B cell (primary cell): ENCODE data around the gene NBAS. TPM values are rescaled to one million over a fixed set of nuclear protein-coding genes. Genes with fewer than 3 reads are reported as not detected.

Source experiments
- ATAC-seq: fragments of 200-7000 bp; cut with Tn5 transposase; one replicate; pipeline ENCODE4 v1.10.0; 2021; ENCODE audit warnings: low read depth, mild to moderate bottlenecking, moderate number of reproducible peaks, moderate library complexity
- CTCF ChIA-PET: fragments of 350-600 bp; sonication (Branson Sonifier 250); formaldehyde crosslinking; loops from one replicate; lab custom pipeline; 2021; ENCODE audit warnings: antibody characterized with exemption, inconsistent platforms; lab: Charles Lee
- POLR2A ChIA-PET: fragments of 350-600 bp; sonication (Branson Sonifier 250); formaldehyde crosslinking; loops from one replicate; lab custom pipeline; 2021; ENCODE audit warnings: antibody characterized with exemption; lab: Charles Lee
- DNase-seq: peaks from one replicate; pipeline ENCODE4 v3.0.0; 2013
- H2AFZ ChIP-seq: 2 replicates; pipeline ENCODE4 v1.6.1; 2012; ENCODE audit warnings: mild to moderate bottlenecking, low read depth, low read length; ENCODE audit not compliant: insufficient read depth, poor library complexity, severe bottlenecking
- H3K27ac ChIP-seq, 2 donors: 1 replicate in 1 of 2; 2 replicates in 1 of 2; pipeline ENCODE4 v1.5.1; 2012 to 2013; ENCODE audit warnings: low read length in 2 of 2, mild to moderate bottlenecking in 2 of 2, moderate library complexity in 1 of 2
- H3K27me3 ChIP-seq, 4 experiments: fragments of 200-600 bp in 1 of 4; sonication (generic) in 1 of 4; replicated peaks in 1 of 4; 1 replicate in 2 of 4; 2 replicates in 2 of 4; pipeline versions ENCODE4 v1.6.1 to v1.7.0; 2013 to 2016; ENCODE audit warnings: low read length in 3 of 4, mild to moderate bottlenecking in 2 of 4, mixed read lengths in 1 of 4, moderate library complexity in 1 of 4; ENCODE audit not compliant: insufficient read depth in 4 of 4, control insufficient read depth in 3 of 4; ENCODE audit errors: control extremely low read depth in 1 of 4
- H3K36me3 ChIP-seq, 2 experiments: replicated peaks in 1 of 2; 1 replicate in 1 of 2; 2 replicates in 1 of 2; pipeline versions ENCODE4 v1.6.1 to v1.7.1; 2013; ENCODE audit warnings: low read length in 1 of 2; ENCODE audit not compliant: insufficient read depth in 2 of 2, control insufficient read depth in 1 of 2; ENCODE audit errors: control extremely low read depth in 1 of 2, extremely low read depth in 1 of 2
- H3K4me1 ChIP-seq, 2 donors: fragments of 200-600 bp in 1 of 2; sonication (generic) in 1 of 2; 1 replicate in 1 of 2; 2 replicates in 1 of 2; pipeline versions ENCODE4 v1.5.1 to v1.6.1; 2013 to 2017; ENCODE audit warnings: low read length in 2 of 2; ENCODE audit not compliant: control insufficient read depth in 2 of 2, insufficient read depth in 2 of 2
- H3K4me2 ChIP-seq: replicated peaks from 2 replicates; pipeline ENCODE3; 2012; ENCODE audit warnings: mild to moderate bottlenecking, low read depth, low read length; ENCODE audit not compliant: poor library complexity, severe bottlenecking
- H3K4me3 ChIP-seq, 5 experiments: fragments of 200-600 bp in 1 of 5; sonication (generic) in 1 of 5; 1 replicate in 3 of 5; 2 replicates in 2 of 5; pipeline versions ENCODE4 v1.5.1 to v1.7.0; 2011 to 2016; ENCODE audit warnings: low read length in 4 of 5, mild to moderate bottlenecking in 4 of 5, low read depth in 2 of 5, control low read depth in 1 of 5, moderate library complexity in 1 of 5; ENCODE audit not compliant: insufficient read depth in 1 of 5; ENCODE audit errors: control extremely low read depth in 1 of 5, extremely low read depth in 1 of 5
- H3K79me2 ChIP-seq: fragments of 200-600 bp; sonication (generic); one replicate; pipeline ENCODE4 v1.6.0; 2016; ENCODE audit warnings: low read length; ENCODE audit not compliant: control insufficient read depth, insufficient read depth
- H3K9ac ChIP-seq: fragments of 200-600 bp; sonication (generic); 2 replicates; pipeline ENCODE4 v1.6.1; 2017; ENCODE audit warnings: mild to moderate bottlenecking, low read length, moderate library complexity
- H3K9me3 ChIP-seq, 3 donors: one replicate each; pipeline versions ENCODE4 v1.6.1 to v1.7.1; 2013; ENCODE audit warnings: low read length in 2 of 3; ENCODE audit not compliant: control insufficient read depth in 2 of 3, insufficient read depth in 1 of 3; ENCODE audit errors: control extremely low read depth in 1 of 3
- H4K20me1 ChIP-seq: 2 replicates; pipeline ENCODE4 v1.6.0; 2012; ENCODE audit warnings: mild to moderate bottlenecking, low read length; ENCODE audit not compliant: insufficient read depth, control insufficient read depth, poor library complexity, severe bottlenecking
- H3K27ac Mint-ChIP-seq: one replicate; pipeline ENCODE4 v1.8.0; 2021; ENCODE audit warnings: mixed read lengths
- H3K27me3 Mint-ChIP-seq: one replicate; pipeline ENCODE4 v1.8.0; 2021; ENCODE audit warnings: mixed read lengths
- H3K4me1 Mint-ChIP-seq: one replicate; pipeline ENCODE4 v1.8.0; 2021; ENCODE audit warnings: mixed read lengths
- H3K4me3 Mint-ChIP-seq: one replicate; pipeline ENCODE4 v1.8.0; 2021; ENCODE audit warnings: mixed read lengths
- H3K9me3 Mint-ChIP-seq: one replicate; pipeline ENCODE4 v1.8.0; 2022; ENCODE audit warnings: mixed read lengths; ENCODE audit not compliant: insufficient read depth
- EZH2 ChIP-seq: IDR thresholded peaks from 2 replicates; pipeline ENCODE4 v1.6.1; 2012; ENCODE audit warnings: borderline replicate concordance, low read depth, mild to moderate bottlenecking, moderate library complexity, low read length; ENCODE audit not compliant: insufficient read depth, poor library complexity, severe bottlenecking
- WGBS: methylation state at CpG from one replicate; pipeline ENCODE4 v1.1.5; 2013; ENCODE audit warnings: missing lambda C conversion rate; ENCODE audit not compliant: insufficient coverage; 5-methylcytosine and 5-hydroxymethylcytosine counted together
- intact Hi-C: fragments of 100-400 bp; cut with micrococcal nuclease; formaldehyde crosslinking; loops from one replicate; pipeline ENCODE4 v1.10.0; 2022
- polyA plus RNA-seq: library from polyadenylated mRNA; depleted of rRNA; stranded (reverse); fragments of >200 nt; gene quantifications from 2 replicates; pipeline ENCODE4 v1.2.3, GENCODE V29; 2012
- total RNA-seq, 2 donors: library from RNA; stranded (reverse); fragments of 120-200 nt in 1 of 2; gene quantifications; 1 replicate in 1 of 2; 2 replicates in 1 of 2; pipeline versions ENCODE4 v1.2.3 to v1.2.4, GENCODE V29; 2013 to 2022
- TF ChIP-seq, protein P1 (sequence below): fragments of 200-600 bp; IDR thresholded peaks from one replicate; pipeline ENCODE4 v1.8.0; 2022; ENCODE audit warnings: antibody characterized with exemption, mild to moderate bottlenecking

The NBAS gene
- total and polyA plus RNA-seq, 2 donors (not counting 1 experiment from before 2014, with no cell fraction given): 10.6 to 37.3 TPM

DNA sequence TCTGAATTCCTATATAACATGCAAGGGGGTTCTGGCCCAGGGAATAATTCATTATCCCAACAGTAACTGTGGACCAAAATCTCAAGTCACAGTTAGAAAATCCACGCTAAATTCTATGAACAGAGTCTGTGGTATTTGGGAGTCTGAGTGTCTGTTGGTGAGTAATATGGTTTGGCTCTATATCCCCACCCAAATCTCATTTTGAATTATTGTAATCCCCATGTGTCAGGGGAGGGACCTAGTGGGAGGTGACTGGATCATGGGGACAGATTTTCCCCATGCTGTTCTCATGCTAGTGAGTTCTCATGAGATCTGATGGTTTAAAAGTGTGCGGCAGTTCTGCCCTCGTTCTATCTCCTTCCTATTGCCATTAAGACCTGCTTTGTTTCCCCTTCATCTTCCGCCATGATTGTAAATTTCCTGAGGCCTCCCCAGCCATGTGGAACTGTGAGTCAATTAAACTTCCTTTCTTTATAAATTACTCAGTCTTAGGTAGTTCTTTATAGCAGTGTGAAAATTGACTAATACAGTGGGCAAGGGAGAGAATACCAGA, 68.3 kb downstream of the NBAS start:
- intact Hi-C loops: no loop called here
- POLR2A ChIA-PET: no interaction called here
- H3K4me3 Mint-ChIP-seq: no peak overlapping the region

DNA sequence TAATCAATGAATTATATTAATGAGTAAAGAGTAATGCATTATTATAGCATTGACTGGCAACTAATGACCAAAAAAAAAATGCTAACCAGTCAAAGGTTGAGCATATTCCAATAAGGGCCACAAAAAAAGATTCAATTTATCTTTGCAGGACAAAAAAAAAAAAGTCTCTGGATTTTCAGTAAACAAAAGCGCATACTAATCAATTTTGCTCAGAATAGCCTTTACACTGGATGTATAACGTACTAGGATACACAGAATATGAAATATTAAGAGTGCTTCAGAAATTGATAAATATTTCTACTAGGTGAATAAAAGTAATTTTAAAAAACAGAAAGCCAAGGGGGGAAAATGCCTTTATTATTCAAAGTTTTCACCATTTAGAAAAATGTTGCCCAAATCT, 74.4 kb downstream of the NBAS start:
- ATAC-seq: no peak
- no peaks in the 10 kb centered on the region for H3K9me3 Mint-ChIP-seq

More for the DNA sequence above, 68.3 kb downstream of the NBAS start:
- DNase-seq: no peak
- Histone ChIP-seq H4K20me1 (no peaks in the 10 kb centered on the region), H3K27me3 (no peaks in the 10 kb centered on the region), H3K27ac (no peak overlapping the region), H2AFZ (no peak overlapping the region), H3K79me2 (no peaks in the 10 kb centered on the region), H3K9me3 (no peaks in the 10 kb centered on the region), H3K36me3 (peaks cover 5 to 10% of the 10 kb centered on the region in 2 experiments), H3K4me1 (no peaks in the 10 kb centered on the region), H3K4me3 (no peak overlapping the region), H3K4me2 (no peak overlapping the region), H3K9ac (no peak overlapping the region)
- Mint-ChIP-seq H3K9me3 (no peaks in the 10 kb centered on the region), H3K27ac (no peak overlapping the region), H3K4me1 (no peaks in the 10 kb centered on the region), H3K27me3 (no peaks in the 10 kb centered on the region)
- ATAC-seq: no peak
- 90% methylated on average over 2 of the region's 4 CpGs for WGBS
- TF ChIP-seq, protein P1, sequence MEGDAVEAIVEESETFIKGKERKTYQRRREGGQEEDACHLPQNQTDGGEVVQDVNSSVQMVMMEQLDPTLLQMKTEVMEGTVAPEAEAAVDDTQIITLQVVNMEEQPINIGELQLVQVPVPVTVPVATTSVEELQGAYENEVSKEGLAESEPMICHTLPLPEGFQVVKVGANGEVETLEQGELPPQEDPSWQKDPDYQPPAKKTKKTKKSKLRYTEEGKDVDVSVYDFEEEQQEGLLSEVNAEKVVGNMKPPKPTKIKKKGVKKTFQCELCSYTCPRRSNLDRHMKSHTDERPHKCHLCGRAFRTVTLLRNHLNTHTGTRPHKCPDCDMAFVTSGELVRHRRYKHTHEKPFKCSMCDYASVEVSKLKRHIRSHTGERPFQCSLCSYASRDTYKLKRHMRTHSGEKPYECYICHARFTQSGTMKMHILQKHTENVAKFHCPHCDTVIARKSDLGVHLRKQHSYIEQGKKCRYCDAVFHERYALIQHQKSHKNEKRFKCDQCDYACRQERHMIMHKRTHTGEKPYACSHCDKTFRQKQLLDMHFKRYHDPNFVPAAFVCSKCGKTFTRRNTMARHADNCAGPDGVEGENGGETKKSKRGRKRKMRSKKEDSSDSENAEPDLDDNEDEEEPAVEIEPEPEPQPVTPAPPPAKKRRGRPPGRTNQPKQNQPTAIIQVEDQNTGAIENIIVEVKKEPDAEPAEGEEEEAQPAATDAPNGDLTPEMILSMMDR: no peak
- no peak for TF ChIP-seq EZH2
- CTCF ChIA-PET: no interaction called here

More for the DNA sequence above, 74.4 kb downstream of the NBAS start:
- no peaks in the 10 kb centered on the region for H4K20me1 ChIP-seq
- Mint-ChIP-seq H3K4me3 (no peak overlapping the region), H3K27me3 (no peaks in the 10 kb centered on the region), H3K4me1 (no peaks in the 10 kb centered on the region), H3K27ac (no peak overlapping the region)
- intact Hi-C loops: no loop called here
- H3K4me2 ChIP-seq: no peak overlapping the region
- H2AFZ ChIP-seq: no peak overlapping the region
- ChIA-PET POLR2A (no interaction called here), CTCF (no interaction called here)
- no peak overlapping the region for H3K4me3 ChIP-seq
- no peak overlapping the region for H3K9ac ChIP-seq
- WGBS: no CpG with 5 or more reads among the region's 2 CpGs
- H3K27me3 ChIP-seq: no peaks in the 10 kb centered on the region
- H3K9me3 ChIP-seq: no peaks in the 10 kb centered on the region
- no peak overlapping the region for H3K27ac ChIP-seq
- peaks cover 2 to 19% of the 10 kb centered on the region in 2 experiments for H3K36me3 ChIP-seq
- no peak for DNase-seq
- no peaks in the 10 kb centered on the region for H3K79me2 ChIP-seq
- H3K4me1 ChIP-seq: no peaks in the 10 kb centered on the region
- no peak for TF ChIP-seq EZH2
- TF ChIP-seq, protein P1: no peak
